Thymus (tissue), 11 donors: ENCODE measurements around the gene TFIP11. TPM values are rescaled to one million over a fixed set of nuclear protein-coding genes. Genes with fewer than 3 reads are reported as not detected.
"Not testable (repeated sequence)": the region's sequence is repeated elsewhere in the genome, so short reads cannot be mapped to it uniquely, and the experiment has no call there.

Source experiments
- DNase-seq, 9 donors: peaks; one replicate each; pipeline ENCODE4 v3.0.0-alpha.2; 2013; ENCODE audit warnings: low spot score in 9 of 9, low read depth in 6 of 9, missing footprints in 1 of 9
- H3K27ac ChIP-seq, 2 donors: one replicate each; pipeline ENCODE4 v1.5.1; 2013; ENCODE audit warnings: control low read depth in 1 of 2, low read depth in 1 of 2, low read length in 1 of 2, mild to moderate bottlenecking in 1 of 2, moderate library complexity in 1 of 2
- H3K27me3 ChIP-seq, 2 donors: one replicate each; pipeline ENCODE4 v1.5.1; 2013; ENCODE audit warnings: low read length in 1 of 2; ENCODE audit not compliant: control insufficient read depth in 2 of 2, insufficient read depth in 1 of 2
- H3K36me3 ChIP-seq, 2 donors: one replicate each; pipeline ENCODE4 v1.5.1; 2013; ENCODE audit warnings: low read length in 1 of 2, mild to moderate bottlenecking in 1 of 2, moderate library complexity in 1 of 2; ENCODE audit not compliant: control insufficient read depth in 2 of 2, insufficient read depth in 2 of 2
- H3K4me1 ChIP-seq, 2 donors: one replicate each; pipeline ENCODE4 v1.5.1; 2013; ENCODE audit warnings: low read length in 2 of 2; ENCODE audit not compliant: control insufficient read depth in 2 of 2, insufficient read depth in 2 of 2
- H3K4me3 ChIP-seq, 2 donors: one replicate each; pipeline ENCODE4 v1.5.1; 2013; ENCODE audit warnings: low read length in 2 of 2, control low read depth in 1 of 2, mild to moderate bottlenecking in 1 of 2
- H3K9me3 ChIP-seq, 2 donors: one replicate each; pipeline ENCODE4 v1.5.1; 2013; ENCODE audit warnings: low read length in 1 of 2, mild to moderate bottlenecking in 1 of 2; ENCODE audit not compliant: control insufficient read depth in 2 of 2, insufficient read depth in 1 of 2
- WGBS: extraction: QIAGEN DNeasy Blood & Tissue Kit; methylation state at CpG from one replicate; pipeline ENCODE4 v1.1.7; 2013; 5-methylcytosine and 5-hydroxymethylcytosine counted together
- polyA plus RNA-seq: library from polyadenylated mRNA; stranded (reverse); fragments of 200-250 nt; gene quantifications from one replicate; pipeline ENCODE4 v1.2.3, GENCODE V29; 2013
- total RNA-seq: library from RNA; stranded (reverse); fragments of 120-200 nt; gene quantifications from one replicate; pipeline ENCODE4 v1.2.4, GENCODE V29; 2013
- donor health status: healthy.

TFIP11 gene
- total and polyA plus RNA-seq, 2 donors: 32.9 to 39.6 TPM

DNA sequence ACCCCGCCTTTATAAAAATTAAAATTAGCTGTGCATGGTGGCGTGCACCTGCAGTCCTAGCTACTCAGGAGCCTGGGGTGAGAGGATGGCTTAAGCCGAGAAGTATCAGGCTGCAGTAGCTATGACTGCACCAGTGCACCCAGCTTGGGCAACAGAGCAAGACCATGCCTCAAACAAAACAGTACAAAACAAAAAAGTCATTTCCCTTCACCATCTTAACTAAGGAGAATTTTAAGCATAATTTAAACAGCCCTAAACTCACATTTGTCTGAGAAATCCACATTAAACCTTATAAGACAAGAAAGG lies 23.3 kb upstream of the TFIP11 start:
- H3K27ac ChIP-seq: peak overlapping the region; percentile 77 to 82
- H3K36me3 ChIP-seq: peaks cover 8 to 17% of the 10 kb centered on the region in 2 donors
- no peak overlapping the region for H3K4me3 ChIP-seq
- 98% methylated on average over 3 of the region's 3 CpGs for WGBS
- H3K4me1 ChIP-seq: peaks cover 0 to 11% of the 10 kb centered on the region in 2 donors
- no peaks in the 10 kb centered on the region for H3K9me3 ChIP-seq
- no peaks in the 10 kb centered on the region for H3K27me3 ChIP-seq
- no peak for DNase-seq

DNA sequence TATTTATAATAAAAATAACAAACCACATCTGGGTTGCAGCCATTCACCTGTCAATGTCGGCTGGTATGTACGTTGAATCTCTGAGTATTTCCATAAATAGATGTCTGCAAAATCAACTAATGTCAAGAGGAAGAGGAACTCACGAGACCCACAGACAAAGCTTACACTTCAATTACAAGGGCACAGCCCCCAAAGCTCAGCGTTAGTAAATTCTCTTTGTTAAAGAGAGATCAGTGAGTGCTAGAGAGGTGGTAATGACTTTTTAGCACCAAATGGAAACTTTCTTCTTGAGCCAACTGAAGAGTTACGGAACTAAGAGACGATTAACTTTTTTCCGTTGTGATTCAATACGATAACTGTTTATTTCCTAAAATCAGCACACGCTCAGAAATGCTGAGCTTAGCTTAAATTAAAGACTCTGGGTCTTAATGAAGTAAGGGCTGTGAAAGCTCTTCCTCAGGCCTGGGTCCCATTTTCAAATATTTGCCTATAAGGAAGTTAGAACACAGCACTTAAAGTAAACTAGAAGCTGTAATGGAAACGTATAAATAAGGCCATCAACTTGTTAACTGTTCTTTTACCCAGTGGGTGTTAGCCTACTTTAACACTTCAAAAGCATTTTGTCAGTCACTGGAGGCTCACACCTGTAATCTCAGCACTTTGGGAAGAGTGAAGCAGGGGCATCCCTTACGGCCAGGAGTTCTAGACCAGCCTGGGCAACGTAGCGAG lies 22.8 kb upstream of the TFIP11 start:
- Histone ChIP-seq H3K4me3 (no peak overlapping the region), H3K36me3 (peaks cover 7 to 12% of the 10 kb centered on the region in 2 donors), H3K4me1 (peaks cover 0 to 11% of the 10 kb centered on the region in 2 donors), H3K27ac (peak overlapping the region; percentile 77 to 82), H3K27me3 (no peaks in the 10 kb centered on the region), H3K9me3 (no peaks in the 10 kb centered on the region)
- WGBS: 60% methylated on average over 13 of the region's 13 CpGs
- peak in 2 of 9 donors; percentile 26 to 50 for DNase-seq

GRCh38 chr22:26534171-26534855 lies 22.0 kb upstream of the TFIP11 start:
- no peak for DNase-seq
- Histone ChIP-seq H3K27ac (peak overlapping the region; percentile 66 to 73), H3K4me3 (no peak overlapping the region), H3K27me3 (no peaks in the 10 kb centered on the region), H3K4me1 (peaks cover 0 to 11% of the 10 kb centered on the region in 2 donors), H3K36me3 (peaks cover 7 to 17% of the 10 kb centered on the region in 2 donors), H3K9me3 (no peaks in the 10 kb centered on the region)
- WGBS: 93% methylated on average over 7 of the region's 7 CpGs

DNA sequence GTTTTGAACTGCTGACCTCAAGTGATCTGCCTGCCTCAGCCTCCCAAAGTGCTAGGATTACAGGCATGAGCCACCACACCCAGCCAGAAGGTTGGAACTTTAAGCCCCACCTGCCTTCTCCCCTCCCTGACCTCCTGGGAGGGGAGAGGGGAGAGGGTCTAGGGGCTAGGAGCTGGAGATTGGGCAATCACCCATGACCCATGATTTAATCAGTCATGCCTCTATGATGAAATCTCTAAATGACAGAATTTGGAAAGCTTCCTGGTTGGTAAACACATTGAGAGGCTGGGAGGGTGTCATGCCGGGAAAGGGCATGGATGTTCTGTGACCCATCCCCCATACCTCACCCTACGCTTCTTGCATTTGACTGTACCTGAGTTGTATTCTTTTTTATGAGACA lies 17.1 kb upstream of the TFIP11 start:
- Histone ChIP-seq H3K36me3 (peaks cover 31 to 33% of the 10 kb centered on the region in 2 donors), H3K4me1 (peaks cover 0 to under 1% of the 10 kb centered on the region in 2 donors), H3K27ac (no peak overlapping the region), H3K27me3 (no peaks in the 10 kb centered on the region), H3K4me3 (no peak overlapping the region), H3K9me3 (no peaks in the 10 kb centered on the region)
- DNase-seq: no peak
- 99% methylated on average over 2 of the region's 2 CpGs for WGBS

DNA sequence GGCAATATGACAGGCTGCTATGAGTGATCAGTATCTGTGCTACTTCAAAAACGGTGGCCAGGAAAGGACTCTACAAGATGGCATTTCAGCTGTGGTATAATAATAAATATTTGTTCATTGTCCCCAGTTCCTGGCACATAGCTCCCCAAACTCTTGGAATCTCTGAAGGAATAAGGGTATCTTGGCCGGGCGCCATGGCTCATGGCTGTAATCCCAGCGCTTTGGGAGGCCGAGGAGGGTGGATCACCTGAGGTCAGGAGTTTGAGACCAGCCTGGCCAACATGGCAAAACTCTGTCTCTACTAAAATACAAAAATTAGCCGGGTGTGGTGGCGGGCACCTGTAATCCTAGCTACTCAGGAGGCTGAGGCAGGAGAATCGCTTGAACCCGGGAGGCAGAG lies 16.2 kb upstream of the TFIP11 start:
- H3K4me3 ChIP-seq, H3K9me3 ChIP-seq, DNase-seq, H3K27me3 ChIP-seq, H3K27ac ChIP-seq, H3K4me1 ChIP-seq: not testable (repeated sequence)
- 91% methylated on average over 9 of the region's 9 CpGs for WGBS
- peaks cover 31 to 33% of the 10 kb centered on the region in 2 donors for H3K36me3 ChIP-seq

- Histone ChIP-seq H3K27me3 (no peaks in the 10 kb centered on the region), H3K4me3 (no peak overlapping the region), H3K4me1 (no peaks in the 10 kb centered on the region), H3K9me3 (no peaks in the 10 kb centered on the region), H3K36me3 (peaks cover 31 to 32% of the 10 kb centered on the region in 2 donors), H3K27ac (no peak overlapping the region)
- WGBS: 90% methylated on average over 15 of the region's 15 CpGs
- no peak for DNase-seq
Measured at GRCh38 chr22:26527574-26528465, 15.5 kb upstream of the TFIP11 start.

GRCh38 chr22:26527167-26527566 lies 14.9 kb upstream of the TFIP11 start:
- Histone ChIP-seq H3K36me3 (peaks cover 30 to 31% of the 10 kb centered on the region in 2 donors), H3K4me3 (no peak overlapping the region), H3K9me3 (no peaks in the 10 kb centered on the region), H3K27ac (no peak overlapping the region), H3K4me1 (no peaks in the 10 kb centered on the region), H3K27me3 (no peaks in the 10 kb centered on the region)
- 86% methylated on average over 3 of the region's 3 CpGs for WGBS
- no peak for DNase-seq

GRCh38 chr22:26525946-26526564 lies 13.8 kb upstream of the TFIP11 start:
- WGBS: 96% methylated on average over 7 of the region's 7 CpGs
- Histone ChIP-seq H3K4me1 (no peaks in the 10 kb centered on the region), H3K4me3 (no peak overlapping the region), H3K27ac (no peak overlapping the region), H3K36me3 (peaks cover 23 to 26% of the 10 kb centered on the region in 2 donors), H3K27me3 (no peaks in the 10 kb centered on the region), H3K9me3 (no peaks in the 10 kb centered on the region)
- DNase-seq: no peak
